ENCODE data around the gene KIF25. TPM values are rescaled to one million over a fixed set of nuclear protein-coding genes. Genes with fewer than 3 reads are reported as not detected.

Gene KIF25
- total RNA-seq, 1 donor from 2014 or later, result not detected

DNA sequence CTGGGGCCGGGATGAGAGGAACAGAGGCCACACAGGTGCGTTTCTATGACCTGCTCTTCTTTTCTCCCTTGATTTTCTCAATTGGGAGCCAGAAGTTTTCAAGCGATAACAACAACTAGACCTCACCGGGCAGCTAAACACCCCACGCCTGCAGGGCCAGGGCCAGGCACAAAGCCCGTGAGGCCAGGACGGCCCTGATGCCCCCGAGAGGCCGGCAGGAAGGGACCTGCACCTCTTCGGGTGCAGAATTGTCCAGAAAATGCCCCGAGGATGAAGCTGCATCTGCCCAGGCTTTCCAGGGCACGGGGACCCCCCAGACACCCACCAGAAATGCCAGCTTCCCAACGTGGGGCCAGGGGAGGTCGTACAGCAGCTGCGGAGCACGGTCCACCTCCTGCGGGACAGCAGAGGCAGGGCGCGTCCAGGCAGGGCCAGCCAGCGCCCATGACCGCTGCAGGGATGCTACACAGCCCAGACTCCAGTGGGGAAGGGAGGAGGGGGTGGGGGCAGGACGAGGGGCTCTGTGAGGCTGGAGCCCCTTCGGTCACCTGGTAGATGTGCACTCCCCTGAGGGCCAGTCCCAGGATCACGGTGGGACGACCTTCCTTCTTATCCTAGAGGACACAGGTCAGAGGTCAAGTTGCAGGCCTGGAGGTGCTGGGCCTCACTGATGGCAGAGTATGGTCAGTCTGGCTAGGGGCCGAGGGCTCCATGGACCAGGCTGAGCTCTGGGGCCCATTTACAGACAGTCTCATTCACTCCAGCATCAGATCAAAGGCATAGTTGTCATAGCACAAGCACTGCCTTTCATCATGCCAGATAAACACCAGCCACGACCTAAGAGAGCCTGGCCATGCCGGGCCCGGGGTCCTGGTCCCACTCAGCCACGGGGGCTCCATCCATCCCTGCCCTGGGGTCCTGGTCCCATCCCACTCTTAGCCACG lies 65.1 kb downstream of the KIF25 start:
- Histone ChIP-seq H3K27me3 (no peaks in the 10 kb centered on the region), H3K36me3 (no peaks in the 10 kb centered on the region), H3K9me3 (no peaks in the 10 kb centered on the region), H3K4me1 (peaks cover 7% of the 10 kb centered on the region), H3K27ac (no peak overlapping the region), H3K4me3 (no peak overlapping the region)
- intact Hi-C loops (cut with DNase I), result no loop called here
- DNase-seq (ENCODE audit: extremely low spot score in 2 of 2), result no peak
- TF ChIP-seq POLR2AphosphoS5 (IDR thresholded peaks at IDR 0.05; ENCODE audit: insufficient read depth in 1 of 2, low read depth in 1 of 2), result no peak
- TF ChIP-seq POLR2A (IDR thresholded peaks at IDR 0.05), result no peak

DNA sequence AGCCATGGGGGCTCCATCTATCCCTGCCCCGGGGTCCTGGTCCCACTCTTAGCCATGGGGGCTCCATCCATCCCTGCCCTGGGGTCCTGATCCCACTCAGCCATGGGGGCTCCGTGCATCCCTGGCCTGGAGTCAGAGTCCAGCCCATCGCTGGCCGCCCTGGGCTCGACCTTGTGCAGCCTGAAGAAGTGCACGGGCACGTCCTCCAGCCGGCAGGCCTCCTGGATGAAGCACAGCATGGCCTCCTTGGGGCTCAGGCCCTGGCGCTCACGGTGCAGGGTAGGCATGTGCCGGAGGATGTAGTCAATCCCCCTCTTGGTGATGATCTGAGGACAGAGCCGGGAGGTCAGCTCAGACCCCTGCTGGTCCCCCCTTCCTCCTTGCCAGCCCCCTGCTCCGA lies 66.0 kb downstream of the KIF25 start:
- Histone ChIP-seq H3K36me3 (no peaks in the 10 kb centered on the region), H3K27me3 (no peaks in the 10 kb centered on the region), H3K27ac (no peak overlapping the region), H3K9me3 (no peaks in the 10 kb centered on the region), H3K4me3 (no peak overlapping the region), H3K4me1 (peaks cover 7% of the 10 kb centered on the region)
- TF ChIP-seq POLR2AphosphoS5 (IDR thresholded peaks at IDR 0.05; ENCODE audit: insufficient read depth in 1 of 2, low read depth in 1 of 2) (no peak), POLR2A (IDR thresholded peaks at IDR 0.05) (no peak)
- TF ChIP-seq, protein P1, sequence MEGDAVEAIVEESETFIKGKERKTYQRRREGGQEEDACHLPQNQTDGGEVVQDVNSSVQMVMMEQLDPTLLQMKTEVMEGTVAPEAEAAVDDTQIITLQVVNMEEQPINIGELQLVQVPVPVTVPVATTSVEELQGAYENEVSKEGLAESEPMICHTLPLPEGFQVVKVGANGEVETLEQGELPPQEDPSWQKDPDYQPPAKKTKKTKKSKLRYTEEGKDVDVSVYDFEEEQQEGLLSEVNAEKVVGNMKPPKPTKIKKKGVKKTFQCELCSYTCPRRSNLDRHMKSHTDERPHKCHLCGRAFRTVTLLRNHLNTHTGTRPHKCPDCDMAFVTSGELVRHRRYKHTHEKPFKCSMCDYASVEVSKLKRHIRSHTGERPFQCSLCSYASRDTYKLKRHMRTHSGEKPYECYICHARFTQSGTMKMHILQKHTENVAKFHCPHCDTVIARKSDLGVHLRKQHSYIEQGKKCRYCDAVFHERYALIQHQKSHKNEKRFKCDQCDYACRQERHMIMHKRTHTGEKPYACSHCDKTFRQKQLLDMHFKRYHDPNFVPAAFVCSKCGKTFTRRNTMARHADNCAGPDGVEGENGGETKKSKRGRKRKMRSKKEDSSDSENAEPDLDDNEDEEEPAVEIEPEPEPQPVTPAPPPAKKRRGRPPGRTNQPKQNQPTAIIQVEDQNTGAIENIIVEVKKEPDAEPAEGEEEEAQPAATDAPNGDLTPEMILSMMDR (IDR thresholded peaks at IDR 0.05), result no peak
- no peak for DNase-seq (ENCODE audit: extremely low spot score in 2 of 2)
- intact Hi-C loops (cut with DNase I), result no loop called here

DNA sequence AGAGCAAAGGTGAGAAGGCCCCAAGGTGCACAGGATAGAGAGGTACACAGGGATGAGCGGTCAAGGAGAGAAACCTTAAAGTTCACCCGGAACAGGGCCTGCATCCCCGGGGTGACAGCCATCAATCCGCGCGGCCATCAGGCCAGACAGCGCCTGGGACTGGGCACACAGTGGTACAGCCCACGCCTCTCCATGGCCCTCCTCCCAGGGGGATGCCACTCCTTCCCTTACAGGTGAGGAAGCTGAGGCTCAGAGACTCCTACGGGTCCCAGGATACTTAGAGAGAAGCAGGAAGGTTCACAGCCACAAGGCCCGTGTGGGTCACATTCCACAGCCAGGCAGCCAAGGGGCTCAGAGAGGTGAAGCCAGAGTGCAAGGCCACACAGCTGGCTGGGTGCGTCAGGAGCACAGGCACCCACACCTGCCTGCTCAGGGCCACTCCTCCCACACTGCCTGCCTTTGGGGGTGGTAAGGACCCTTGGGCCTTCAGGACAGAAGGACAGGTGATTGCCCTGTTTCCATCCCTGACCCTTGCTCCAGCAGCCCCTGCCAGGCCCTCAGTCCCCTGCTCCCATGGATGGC lies 66.8 kb downstream of the KIF25 start:
- TF ChIP-seq POLR2A (IDR thresholded peaks at IDR 0.05) (no peak), POLR2AphosphoS5 (IDR thresholded peaks at IDR 0.05; ENCODE audit: insufficient read depth in 1 of 2, low read depth in 1 of 2) (no peak)
- TF ChIP-seq, protein P1 (IDR thresholded peaks at IDR 0.05), result no peak
- Histone ChIP-seq H3K27me3 (no peaks in the 10 kb centered on the region), H3K9me3 (no peaks in the 10 kb centered on the region), H3K4me1 (peaks cover 7% of the 10 kb centered on the region), H3K36me3 (no peaks in the 10 kb centered on the region), H3K4me3 (no peak overlapping the region), H3K27ac (no peak overlapping the region)
- intact Hi-C loops (cut with DNase I), result no loop called here
- no peak for DNase-seq (ENCODE audit: extremely low spot score in 2 of 2)

DNA sequence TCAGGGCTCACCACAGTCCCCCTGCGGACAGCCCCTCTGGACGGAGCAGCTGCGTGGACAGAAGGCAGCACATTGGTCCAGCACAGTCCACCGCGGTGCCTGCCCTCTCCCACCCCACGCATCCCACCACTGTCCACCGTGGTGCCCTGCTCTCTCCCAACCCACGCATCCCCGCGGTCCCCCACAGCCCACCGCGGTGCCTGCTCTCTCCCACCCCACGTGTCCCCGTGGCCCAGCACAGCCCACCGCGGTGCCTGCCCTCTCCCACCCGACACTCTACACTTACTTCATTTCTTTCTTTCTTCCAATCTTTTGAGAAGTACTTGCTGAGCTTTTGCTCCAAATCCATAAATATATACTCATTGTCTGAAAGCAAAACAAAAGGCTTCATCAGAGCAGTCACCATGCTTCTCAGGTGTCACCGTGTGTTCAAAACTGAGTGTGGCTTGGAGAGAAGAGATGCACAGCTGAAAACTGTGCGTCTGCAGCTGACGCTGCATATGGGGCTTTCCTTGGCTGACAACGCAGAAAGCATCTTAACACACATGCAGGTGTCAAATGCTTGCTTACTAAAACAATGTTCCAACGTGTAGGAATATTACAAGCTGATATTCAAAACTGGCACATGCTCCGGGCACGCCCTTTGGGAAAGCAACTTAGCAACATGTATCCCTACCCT lies 69.7 kb downstream of the KIF25 start:
- intact Hi-C loops (cut with DNase I), result no loop called here
- no peak overlapping the region for H3K4me3 ChIP-seq
- H3K36me3 ChIP-seq, result no peaks in the 10 kb centered on the region
- no peaks in the 10 kb centered on the region for H3K4me1 ChIP-seq
- no peaks in the 10 kb centered on the region for H3K27me3 ChIP-seq
- H3K27ac ChIP-seq, result no peak overlapping the region
- no peaks in the 10 kb centered on the region for H3K9me3 ChIP-seq
- no peak for TF ChIP-seq POLR2A (IDR thresholded peaks at IDR 0.05)
- TF ChIP-seq, protein P1 (IDR thresholded peaks at IDR 0.05), result no peak
- no peak for TF ChIP-seq POLR2AphosphoS5 (IDR thresholded peaks at IDR 0.05; ENCODE audit: insufficient read depth in 1 of 2, low read depth in 1 of 2)
- DNase-seq (ENCODE audit: extremely low spot score in 2 of 2), result no peak

DNA sequence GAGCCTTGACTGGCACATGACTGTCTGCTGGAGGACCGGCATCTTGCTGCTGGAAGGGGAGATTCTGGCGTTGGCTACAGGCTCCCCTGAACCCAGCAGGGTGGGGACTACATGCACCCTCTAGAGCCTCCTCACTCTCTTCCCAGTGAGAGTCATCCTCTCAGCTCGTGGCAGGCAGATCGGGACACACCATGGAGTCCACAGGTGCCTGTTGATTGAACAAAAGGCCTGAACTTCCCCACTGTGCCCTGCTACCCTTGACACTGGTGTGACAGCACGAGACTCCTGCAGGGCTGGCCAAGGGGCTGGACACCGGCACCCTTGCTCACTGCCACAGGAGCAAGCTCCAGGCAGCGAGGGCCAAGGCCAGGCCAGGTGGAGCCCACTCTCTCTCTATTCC lies 73.3 kb downstream of the KIF25 start:
- H3K27me3 ChIP-seq, result no peaks in the 10 kb centered on the region
- intact Hi-C loops (cut with DNase I), result no loop called here
- no peaks in the 10 kb centered on the region for H3K4me1 ChIP-seq
- no peak for TF ChIP-seq POLR2AphosphoS5 (IDR thresholded peaks at IDR 0.05; ENCODE audit: insufficient read depth in 1 of 2, low read depth in 1 of 2)
- TF ChIP-seq, protein P1 (IDR thresholded peaks at IDR 0.05), result no peak
- TF ChIP-seq POLR2A (IDR thresholded peaks at IDR 0.05), result no peak
- H3K4me3 ChIP-seq, result no peak overlapping the region
- no peaks in the 10 kb centered on the region for H3K36me3 ChIP-seq
- no peaks in the 10 kb centered on the region for H3K9me3 ChIP-seq
- DNase-seq (ENCODE audit: extremely low spot score in 2 of 2), result no peak
- no peak overlapping the region for H3K27ac ChIP-seq

All from vagina (tissue), 2 donors.